Loucy (cell line): Measurements from ENCODE around the gene KCNJ1.

Experiments used
- CTCF ChIP-seq: fragments of 200-600 bp; sonication (generic); conservative IDR thresholded peaks from 2 replicates; pipeline ENCODE4 v1.5.1; 2014; ENCODE audit warnings: mild to moderate bottlenecking, antibody characterized with exemption, low read length
- EZH2phosphoT487 ChIP-seq: fragments of 200-600 bp; IDR thresholded peaks from 2 replicates; pipeline ENCODE4 v1.6.1; 2018; ENCODE audit warnings: antibody characterized with exemption, mild to moderate bottlenecking, moderate library complexity, borderline replicate concordance

- no peak for TF ChIP-seq CTCF
- no peak for TF ChIP-seq EZH2phosphoT487
These were observed 14.6 kb downstream of the KCNJ1 start for GRCh38 chr11:128852327-128853023.
